ENCODE results near the gene CTSZ. TPM values are rescaled to one million over a fixed set of nuclear protein-coding genes. Genes with fewer than 3 reads are reported as not detected.

Gene CTSZ
- total RNA-seq, 2 experiments from 2014 or later: 14.7 to 17.7 TPM

DNA sequence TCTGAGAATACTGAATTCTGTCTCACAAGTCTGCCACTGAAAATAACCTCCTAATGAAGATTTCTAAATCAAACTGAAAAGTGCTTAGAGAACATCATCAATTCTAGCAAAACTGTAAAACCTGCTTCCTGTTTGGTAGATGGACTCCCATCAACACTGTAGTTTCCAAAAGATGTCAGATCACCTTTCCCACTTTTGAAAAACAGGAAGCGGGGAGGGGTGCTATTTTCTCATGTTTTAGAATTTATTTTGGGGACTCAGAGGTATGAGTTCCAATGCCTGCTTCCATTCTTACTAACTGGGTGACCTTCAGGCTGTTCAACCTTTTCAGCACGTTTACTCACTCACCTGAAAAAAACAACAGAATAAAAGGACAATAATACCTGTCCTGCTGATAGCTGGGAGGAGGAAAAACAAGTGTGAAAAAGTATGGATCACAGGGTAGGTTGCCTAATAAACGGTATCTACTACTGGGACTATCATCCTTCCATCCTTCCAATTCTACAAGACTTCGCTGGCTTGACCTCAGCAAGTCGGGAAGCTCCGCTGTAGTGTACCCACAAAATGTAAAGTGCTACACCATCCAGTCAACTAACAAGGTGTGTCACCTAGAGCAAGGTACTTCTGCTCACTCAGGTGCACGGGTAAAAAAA lies 24.0 kb upstream of the CTSZ start:
- peaks cover 66% of the 10 kb centered on the region for H3K4me1 Mint-ChIP-seq (ENCODE audit: low read depth)
- peaks cover 88% of the 10 kb centered on the region for H3K36me3 Mint-ChIP-seq (ENCODE audit: low read depth)
- TF ChIP-seq, protein P1, sequence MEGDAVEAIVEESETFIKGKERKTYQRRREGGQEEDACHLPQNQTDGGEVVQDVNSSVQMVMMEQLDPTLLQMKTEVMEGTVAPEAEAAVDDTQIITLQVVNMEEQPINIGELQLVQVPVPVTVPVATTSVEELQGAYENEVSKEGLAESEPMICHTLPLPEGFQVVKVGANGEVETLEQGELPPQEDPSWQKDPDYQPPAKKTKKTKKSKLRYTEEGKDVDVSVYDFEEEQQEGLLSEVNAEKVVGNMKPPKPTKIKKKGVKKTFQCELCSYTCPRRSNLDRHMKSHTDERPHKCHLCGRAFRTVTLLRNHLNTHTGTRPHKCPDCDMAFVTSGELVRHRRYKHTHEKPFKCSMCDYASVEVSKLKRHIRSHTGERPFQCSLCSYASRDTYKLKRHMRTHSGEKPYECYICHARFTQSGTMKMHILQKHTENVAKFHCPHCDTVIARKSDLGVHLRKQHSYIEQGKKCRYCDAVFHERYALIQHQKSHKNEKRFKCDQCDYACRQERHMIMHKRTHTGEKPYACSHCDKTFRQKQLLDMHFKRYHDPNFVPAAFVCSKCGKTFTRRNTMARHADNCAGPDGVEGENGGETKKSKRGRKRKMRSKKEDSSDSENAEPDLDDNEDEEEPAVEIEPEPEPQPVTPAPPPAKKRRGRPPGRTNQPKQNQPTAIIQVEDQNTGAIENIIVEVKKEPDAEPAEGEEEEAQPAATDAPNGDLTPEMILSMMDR (IDR thresholded peaks at IDR 0.05): no peak
- peaks cover 60% of the 10 kb centered on the region for H3K36me3 ChIP-seq (ENCODE audit: insufficient read depth, low read length)
- H3K27ac ChIP-seq (ENCODE audit: low read depth in 1 of 2, low read length in 2 of 2): peak overlapping the region in 1 of 2 donors; percentile 47
- no peaks in the 10 kb centered on the region for H3K27me3 Mint-ChIP-seq
- H3K9me3 Mint-ChIP-seq: no peaks in the 10 kb centered on the region
- no peaks in the 10 kb centered on the region for H3K9me3 ChIP-seq (ENCODE audit: control insufficient read depth in 1 of 2, insufficient read depth in 1 of 2, low read length in 2 of 2)
- DNase-seq (peak in 1 of 14 experiments; percentile 23), ATAC-seq (ENCODE audit: poor library complexity) (no peak)
- CTCF ChIA-PET: interaction anchor here (0.8 to 2.0 kb wide), 6 partner anchors 16 to 177 kb away, joined by 3 to 4 read pairs (median 4); no protein-coding TSS in a partner anchor
- POLR2A ChIA-PET: interaction anchor here (0.6 to 4.1 kb wide), 17 partner anchors 11 to 407 kb away, joined by 3 to 67 read pairs (median 11); partner anchors contain the start of genes PRELID3B, STX16, TUBB1 and ZNF831
- peak overlapping the region; percentile 87 for H3K27ac Mint-ChIP-seq
- H3K4me3 ChIP-seq (ENCODE audit: low read length): peak overlapping the region; percentile 76
- H3K4me1 ChIP-seq (ENCODE audit: insufficient read depth, low read length): peaks cover 36% of the 10 kb centered on the region
- no peaks in the 10 kb centered on the region for H3K27me3 ChIP-seq (ENCODE audit: control insufficient read depth in 1 of 2, insufficient read depth in 2 of 2, low read length in 2 of 2)
- intact Hi-C loops (cut with DNase I, micrococcal nuclease): loop anchor here (1.0 to 5.0 kb wide), 5 partner anchors 22 to 644 kb away; partner anchors contain the start of genes NELFCD (in 1 of the 2) and VAPB (in 1 of the 2)
- H3K4me3 Mint-ChIP-seq: peak overlapping the region; percentile 97

DNA sequence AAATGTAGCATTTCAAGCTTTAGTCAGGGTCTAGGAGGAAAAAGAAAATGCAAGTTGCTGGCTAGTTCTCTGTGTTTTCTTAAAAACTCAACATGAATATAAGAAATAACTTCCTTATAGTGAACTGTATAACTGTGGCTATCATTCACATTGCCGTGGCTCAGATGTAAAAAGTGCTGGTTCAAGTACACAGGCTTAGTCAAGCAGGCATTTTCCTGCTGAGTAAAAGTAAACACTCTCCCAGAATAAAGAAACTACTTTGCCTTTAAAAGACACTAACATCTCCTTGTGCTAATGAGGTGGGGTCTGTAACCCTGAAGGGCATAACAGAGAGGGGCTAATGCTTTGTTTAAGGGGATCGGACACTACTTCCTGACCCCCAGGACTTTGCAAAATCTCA lies 21.8 kb upstream of the CTSZ start:
- ATAC-seq (ENCODE audit: poor library complexity): no peak
- peak overlapping the region; percentile 7 for H3K4me3 Mint-ChIP-seq
- peaks cover 36% of the 10 kb centered on the region for H3K4me1 ChIP-seq (ENCODE audit: insufficient read depth, low read length)
- peaks cover 77% of the 10 kb centered on the region for H3K4me1 Mint-ChIP-seq (ENCODE audit: low read depth)
- intact Hi-C loops (cut with DNase I, micrococcal nuclease): no loop called here
- CTCF ChIA-PET: interaction anchor here (0.8 kb wide), 1 partner anchor 20 kb away, joined by 3 read pairs; no protein-coding TSS in a partner anchor
- H3K27ac Mint-ChIP-seq: peak overlapping the region; percentile 87
- TF ChIP-seq, protein P1 (IDR thresholded peaks at IDR 0.05): no peak
- no peak overlapping the region for H3K27ac ChIP-seq (ENCODE audit: low read depth in 1 of 2, low read length in 2 of 2)
- H3K9me3 Mint-ChIP-seq: no peaks in the 10 kb centered on the region
- H3K36me3 ChIP-seq (ENCODE audit: insufficient read depth, low read length): peaks cover 65% of the 10 kb centered on the region
- H3K9me3 ChIP-seq (ENCODE audit: control insufficient read depth in 1 of 2, insufficient read depth in 1 of 2, low read length in 2 of 2): no peaks in the 10 kb centered on the region
- H3K4me3 ChIP-seq (ENCODE audit: low read length): no peak overlapping the region
- DNase-seq: no peak
- peaks cover 90% of the 10 kb centered on the region for H3K36me3 Mint-ChIP-seq (ENCODE audit: low read depth)
- no peaks in the 10 kb centered on the region for H3K27me3 Mint-ChIP-seq
- POLR2A ChIA-PET: interaction anchor here (0.7 to 0.8 kb wide), 3 partner anchors 12 to 139 kb away, joined by 3 to 4 read pairs (median 3); no protein-coding TSS in a partner anchor
- H3K27me3 ChIP-seq (ENCODE audit: control insufficient read depth in 1 of 2, insufficient read depth in 2 of 2, low read length in 2 of 2): no peaks in the 10 kb centered on the region

DNA sequence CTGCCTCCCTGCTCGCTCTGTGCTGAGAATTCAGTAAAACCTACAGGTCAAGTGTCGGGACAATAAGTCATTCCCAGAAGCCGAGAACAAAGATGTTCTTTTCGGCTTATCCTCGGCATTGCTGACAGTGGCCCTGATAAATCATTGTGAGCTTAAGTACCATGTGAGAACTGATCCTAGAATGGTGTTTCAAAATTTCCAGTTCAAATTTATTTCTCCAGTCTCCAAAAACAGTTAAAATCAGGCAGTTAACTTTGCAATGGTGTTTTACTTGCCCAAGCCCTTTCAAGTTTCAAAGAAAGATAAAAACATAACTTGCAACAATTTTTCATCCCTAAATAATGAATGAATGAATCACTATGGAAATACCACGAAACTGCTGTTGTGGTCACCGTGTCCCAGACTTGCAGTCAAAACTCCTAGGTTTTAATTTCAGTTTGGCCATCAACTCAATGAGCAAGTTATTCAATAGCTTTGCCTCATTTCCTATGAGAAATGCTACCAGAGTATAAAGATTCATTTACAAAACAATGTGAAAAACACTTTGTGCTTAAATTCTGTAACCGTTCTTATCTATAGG lies 20.8 kb upstream of the CTSZ start:
- Mint-ChIP-seq H3K4me3 (no peak overlapping the region), H3K4me1 (ENCODE audit: low read depth) (peaks cover 75% of the 10 kb centered on the region), H3K27me3 (no peaks in the 10 kb centered on the region), H3K36me3 (ENCODE audit: low read depth) (peaks cover 96% of the 10 kb centered on the region), H3K9me3 (no peaks in the 10 kb centered on the region), H3K27ac (no peak overlapping the region)
- Histone ChIP-seq H3K4me1 (ENCODE audit: insufficient read depth, low read length) (peaks cover 35% of the 10 kb centered on the region), H3K36me3 (ENCODE audit: insufficient read depth, low read length) (peaks cover 70% of the 10 kb centered on the region), H3K27me3 (ENCODE audit: control insufficient read depth in 1 of 2, insufficient read depth in 2 of 2, low read length in 2 of 2) (no peaks in the 10 kb centered on the region), H3K4me3 (ENCODE audit: low read length) (no peak overlapping the region), H3K9me3 (ENCODE audit: control insufficient read depth in 1 of 2, insufficient read depth in 1 of 2, low read length in 2 of 2) (no peaks in the 10 kb centered on the region), H3K27ac (ENCODE audit: low read depth in 1 of 2, low read length in 2 of 2) (no peak overlapping the region)
- TF ChIP-seq, protein P1 (IDR thresholded peaks at IDR 0.05): no peak
- ATAC-seq (ENCODE audit: poor library complexity) (no peak), DNase-seq (no peak)
- intact Hi-C loops (cut with DNase I, micrococcal nuclease): no loop called here
- CTCF ChIA-PET: no interaction called here
- POLR2A ChIA-PET: interaction anchor here (0.7 kb wide), 3 partner anchors 11 to 130 kb away, joined by 3 to 4 read pairs (median 3); no protein-coding TSS in a partner anchor
